HepG2 (cell line): ENCODE results near the gene BARX1. TPM values are rescaled to one million over a fixed set of nuclear protein-coding genes. Genes with fewer than 3 reads are reported as not detected.

Source experiments
- CEBPB ChIP-seq: IDR thresholded peaks from 2 replicates; pipeline ENCODE4 v1.6.1; 2011; ENCODE audit warnings: low read depth, low read length, improper control_type of control experiment, borderline replicate concordance
- CHCHD3 ChIP-seq: sonication (generic); formaldehyde crosslinking; IDR thresholded peaks from 2 replicates; pipeline ENCODE4 v1.8.0; 2022; ENCODE audit warnings: mild to moderate bottlenecking, missing genetic modification reagents, moderate library complexity
- GABPA ChIP-seq, 2 experiments: IDR thresholded peaks; 2 replicates each; pipeline ENCODE4 v1.6.1; 2011 to 2016; ENCODE audit warnings: low read depth in 2 of 2, low read length in 1 of 2, missing biosample characterization in 1 of 2, missing genetic modification characterization in 1 of 2
- HCFC1 ChIP-seq: fragments of 150-350 bp; IDR thresholded peaks from 2 replicates; pipeline ENCODE4 v1.6.1; 2014; ENCODE audit warnings: low read depth, low read length
- MTF1 ChIP-seq: sonication (generic); formaldehyde crosslinking; IDR thresholded peaks from 2 replicates; pipeline ENCODE4 v1.5.0; 2020; ENCODE audit warnings: missing genetic modification reagents
- RCOR2 ChIP-seq: IDR thresholded peaks from 2 replicates; pipeline ENCODE4 v1.6.1; 2016; ENCODE audit warnings: missing biosample characterization, missing genetic modification reagents
- RFX1 ChIP-seq: fragments of 450-650 bp; IDR thresholded peaks from 2 replicates; pipeline ENCODE4 v1.6.1; 2017
- ZNF350 ChIP-seq: sonication (generic); formaldehyde crosslinking; IDR thresholded peaks from 2 replicates; pipeline ENCODE4 v1.4.0; 2020; ENCODE audit warnings: mild to moderate bottlenecking, low read depth, missing genetic modification reagents, borderline replicate concordance
- polyA plus RNA-seq, 8 experiments: library from polyadenylated mRNA; depleted of rRNA in 3 of 8; stranded (reverse) in 7 of 8; unstranded in 1 of 8; fragments of >200 nt; fragmentation: Illumina TruSeq in 4 of 8; extraction: Trizol in 4 of 8; gene quantifications; 2 replicates each; pipeline versions ENCODE4 v1.2.1 to v1.2.3, GENCODE V29; 2011 to 2016; ENCODE audit warnings: low read depth in 4 of 8, missing spikeins in 1 of 8, mixed read lengths in 1 of 8; ENCODE audit not compliant: insufficient read depth in 1 of 8
- total RNA-seq, 5 experiments: library from RNA; depleted of rRNA; stranded (reverse); fragments of >200 nt; fragmentation: Illumina TruSeq; extraction: Trizol; gene quantifications; 2 replicates each; pipeline ENCODE4 v1.2.3, GENCODE V29; 2016; ENCODE audit warnings: low read depth in 1 of 5
- TF ChIP-seq, protein P1 (sequence below): sonication (generic); formaldehyde crosslinking; IDR thresholded peaks from 2 replicates; pipeline ENCODE4 v1.5.0; 2020; ENCODE audit warnings: missing genetic modification reagents, mild to moderate bottlenecking, borderline replicate concordance
- TF ChIP-seq, protein P2 (sequence below): sonication (generic); IDR thresholded peaks from 2 replicates; pipeline ENCODE4 v1.6.1; 2016; ENCODE audit warnings: low read depth, borderline replicate concordance
- TF ChIP-seq, protein P3 (sequence below): sonication (generic); formaldehyde crosslinking; IDR thresholded peaks from 2 replicates; pipeline ENCODE4 v1.4.0; 2020; ENCODE audit warnings: mild to moderate bottlenecking, missing genetic modification reagents

The BARX1 gene
- total and polyA plus RNA-seq, 2 of the 13 experiments (the other 11 are each of a cell fraction or from before 2014, with no cell fraction given), result not detected

DNA sequence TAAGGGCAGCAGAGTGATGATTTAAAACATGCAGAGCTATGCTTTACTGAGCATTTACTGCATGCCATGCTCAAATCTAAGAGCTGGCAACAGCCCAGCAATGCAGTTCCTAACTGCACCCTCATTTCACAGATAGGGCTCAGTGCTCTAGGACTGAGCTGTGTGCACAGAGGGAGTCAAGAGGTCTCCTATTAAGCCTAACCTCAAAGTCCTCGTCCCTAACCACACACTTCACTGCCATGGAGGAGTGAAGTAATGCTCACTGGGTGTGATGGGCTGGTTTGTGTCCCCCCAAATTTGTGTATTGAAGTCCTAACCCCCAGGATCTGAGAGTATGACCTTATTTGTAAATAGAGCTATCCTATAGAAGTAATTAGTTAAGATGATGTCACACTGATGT lies 25.9 kb downstream of the BARX1 start (continued):
- TF ChIP-seq CHCHD3 (CRISPR knock-in tag) (no peak), RFX1 (no peak), ZNF350 (CRISPR knock-in tag) (no peak), RCOR2 (CRISPR knock-in tag) (no peak), MTF1 (CRISPR knock-in tag) (no peak), HCFC1 (no peak), GABPA (IDR thresholded peaks at IDR 0.05; ENCODE audit: low read depth, low read length) (no peak), GABPA (CRISPR knock-in tag; IDR thresholded peaks at IDR 0.05; ENCODE audit: low read depth) (no peak), CEBPB (no peak)
- TF ChIP-seq, protein P1, sequence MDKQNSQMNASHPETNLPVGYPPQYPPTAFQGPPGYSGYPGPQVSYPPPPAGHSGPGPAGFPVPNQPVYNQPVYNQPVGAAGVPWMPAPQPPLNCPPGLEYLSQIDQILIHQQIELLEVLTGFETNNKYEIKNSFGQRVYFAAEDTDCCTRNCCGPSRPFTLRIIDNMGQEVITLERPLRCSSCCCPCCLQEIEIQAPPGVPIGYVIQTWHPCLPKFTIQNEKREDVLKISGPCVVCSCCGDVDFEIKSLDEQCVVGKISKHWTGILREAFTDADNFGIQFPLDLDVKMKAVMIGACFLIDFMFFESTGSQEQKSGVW (CRISPR knock-in tag), result no peak
- TF ChIP-seq, protein P2, sequence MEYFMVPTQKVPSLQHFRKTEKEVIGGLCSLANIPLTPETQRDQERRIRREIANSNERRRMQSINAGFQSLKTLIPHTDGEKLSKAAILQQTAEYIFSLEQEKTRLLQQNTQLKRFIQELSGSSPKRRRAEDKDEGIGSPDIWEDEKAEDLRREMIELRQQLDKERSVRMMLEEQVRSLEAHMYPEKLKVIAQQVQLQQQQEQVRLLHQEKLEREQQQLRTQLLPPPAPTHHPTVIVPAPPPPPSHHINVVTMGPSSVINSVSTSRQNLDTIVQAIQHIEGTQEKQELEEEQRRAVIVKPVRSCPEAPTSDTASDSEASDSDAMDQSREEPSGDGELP, result no peak
- TF ChIP-seq, protein P3, sequence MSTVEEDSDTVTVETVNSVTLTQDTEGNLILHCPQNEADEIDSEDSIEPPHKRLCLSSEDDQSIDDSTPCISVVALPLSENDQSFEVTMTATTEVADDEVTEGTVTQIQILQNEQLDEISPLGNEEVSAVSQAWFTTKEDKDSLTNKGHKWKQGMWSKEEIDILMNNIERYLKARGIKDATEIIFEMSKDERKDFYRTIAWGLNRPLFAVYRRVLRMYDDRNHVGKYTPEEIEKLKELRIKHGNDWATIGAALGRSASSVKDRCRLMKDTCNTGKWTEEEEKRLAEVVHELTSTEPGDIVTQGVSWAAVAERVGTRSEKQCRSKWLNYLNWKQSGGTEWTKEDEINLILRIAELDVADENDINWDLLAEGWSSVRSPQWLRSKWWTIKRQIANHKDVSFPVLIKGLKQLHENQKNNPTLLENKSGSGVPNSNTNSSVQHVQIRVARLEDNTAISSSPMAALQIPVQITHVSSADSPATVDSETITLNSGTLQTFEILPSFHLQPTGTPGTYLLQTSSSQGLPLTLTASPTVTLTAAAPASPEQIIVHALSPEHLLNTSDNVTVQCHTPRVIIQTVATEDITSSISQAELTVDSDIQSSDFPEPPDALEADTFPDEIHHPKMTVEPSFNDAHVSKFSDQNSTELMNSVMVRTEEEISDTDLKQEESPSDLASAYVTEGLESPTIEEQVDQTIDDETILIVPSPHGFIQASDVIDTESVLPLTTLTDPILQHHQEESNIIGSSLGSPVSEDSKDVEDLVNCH (CRISPR knock-in tag), result no peak
